Heart left ventricle (tissue), 16 donors: ENCODE data around the gene GALK1. TPM values are rescaled to one million over a fixed set of nuclear protein-coding genes. Genes with fewer than 3 reads are reported as not detected.
"Not testable (repeated sequence)": the region's sequence is repeated elsewhere in the genome, so short reads cannot be mapped to it uniquely, and the experiment has no call there.

Experiments
- ATAC-seq, 4 donors: fragments of 200-7000 bp; cut with Tn5 transposase; one replicate each; pipeline ENCODE4 v1.9.1; 2020 to 2022; ENCODE audit warnings: moderate library complexity in 4 of 4, mild to moderate bottlenecking in 3 of 4, moderate number of reproducible peaks in 1 of 4
- DNase-seq, 5 donors: peaks; one replicate each; pipeline ENCODE4 v3.0.0-alpha.2; 2020
- H3K27ac ChIP-seq, 12 donors: fragments of 200-600 bp; sonication (generic) in 4 of 12; one replicate each; pipeline versions ENCODE4 v1.5.0 to v1.8.0; 2016 to 2022; ENCODE audit warnings: mild to moderate bottlenecking in 2 of 12
- H3K27me3 ChIP-seq, 9 donors: fragments of 200-600 bp; sonication (generic) in 2 of 9; one replicate each; pipeline versions ENCODE4 v1.5.1 to v1.8.0; 2016 to 2022; ENCODE audit warnings: mild to moderate bottlenecking in 3 of 9
- H3K36me3 ChIP-seq, 9 donors: fragments of 200-600 bp; sonication (generic) in 2 of 9; one replicate each; pipeline versions ENCODE4 v1.5.0 to v1.8.0; 2018 to 2022; ENCODE audit warnings: mild to moderate bottlenecking in 2 of 9
- H3K4me1 ChIP-seq, 12 donors: fragments of 200-600 bp; sonication (generic) in 4 of 12; one replicate each; pipeline versions ENCODE4 v1.5.0 to v1.8.0; 2016 to 2022; ENCODE audit warnings: mild to moderate bottlenecking in 3 of 12
- H3K4me3 ChIP-seq, 12 donors: fragments of 200-600 bp; sonication (generic) in 4 of 12; one replicate each; pipeline versions ENCODE4 v1.5.0 to v1.8.0; 2017 to 2022; ENCODE audit warnings: mild to moderate bottlenecking in 9 of 12, moderate library complexity in 4 of 12
- H3K9me3 ChIP-seq, 12 donors: fragments of 200-600 bp; sonication (generic) in 4 of 12; one replicate each; pipeline versions ENCODE4 v1.5.0 to v1.8.0; 2016 to 2022; ENCODE audit warnings: mild to moderate bottlenecking in 1 of 12
- CTCF ChIP-seq, 12 donors: fragments of 200-600 bp; sonication (generic) in 4 of 12; IDR thresholded peaks; one replicate each; pipeline versions ENCODE4 v1.5.0 to v1.8.0; 2018 to 2022; ENCODE audit warnings: antibody characterized with exemption in 12 of 12, mild to moderate bottlenecking in 5 of 12
- POLR2A ChIP-seq, 2 donors: fragments of 450-650 bp; IDR thresholded peaks; one replicate each; pipeline ENCODE4 v1.6.1; 2017; ENCODE audit warnings: antibody characterized with exemption in 2 of 2, mild to moderate bottlenecking in 2 of 2, moderate library complexity in 2 of 2
- WGBS, 4 donors: extraction: QIAGEN DNeasy Blood & Tissue Kit in 2 of 4; methylation state at CpG; one replicate each; pipeline versions ENCODE4 v1.1.5 to v1.1.7; 2013 to 2018; 5-methylcytosine and 5-hydroxymethylcytosine counted together
- intact Hi-C, 10 donors: fragments of 100-400 bp; cut with DNase I; formaldehyde crosslinking; loops; one replicate each; pipeline versions ENCODE4 v1.11.1 to v1.14.2; 2022
- polyA plus RNA-seq, 2 donors: library from polyadenylated mRNA; stranded (reverse); fragments of 200-250 nt; gene quantifications; one replicate each; pipeline ENCODE4 v1.2.3, GENCODE V29; 2013
- total RNA-seq, 9 donors: library from RNA; depleted of rRNA in 2 of 9; stranded (reverse); fragments of >200 nt in 2 of 9; fragmentation: NEBNext Ultra II Directional in 3 of 9; extraction: Animal tissue kit (Norgen Biotek cat#: 25700) in 3 of 9; gene quantifications; one replicate each; pipeline versions ENCODE4 v1.1.0 to v1.2.4, GENCODE V29; 2016 to 2023
- donor health status: ischemic (EF 13 %, LVEDD 7.1; RV severe dilation, severe dysfunction).
- donor health status: healthy with polysubstance abuse.
- donor health status: DM: no; HTN: yes; CAD: no.
- donor health status: DM: no; HTN: no; CAD: no.
- donor health status: ischemic (EF 25% LVEDD 6.9; RV normal size, moderate dysfunction).
- donor health status: ischemic (EF 25% LVEDD 5.7; RV mildly dilated, moderate dysfunction).
- donor health status: healthy.
- donor health status: DM: yes; HTN: yes; CAD: no.
- donor health status: ischemic (EF 35%, LVEDD 5.7; RV mildly dilated, moderate dysfunction).
- donor health status: nonischemic (EF 11% LVEDD 7.7; RV severe dilation, severe dysfunction).
- donor health status: DM: yes; HTN: yes; CAD: no.
- donor health status: PGD.
- donor health status: ischemic (EF 29% LVEDD 5.4; RV normal size, mild dysfunction).
- donor health status: nonischemic (EF 23%, LVEDD 6.1; RV moderate dilation, normal function).

Gene GALK1
- total and polyA plus RNA-seq, 11 donors = 9.6 to 31.2 (median 20.1) TPM

DNA sequence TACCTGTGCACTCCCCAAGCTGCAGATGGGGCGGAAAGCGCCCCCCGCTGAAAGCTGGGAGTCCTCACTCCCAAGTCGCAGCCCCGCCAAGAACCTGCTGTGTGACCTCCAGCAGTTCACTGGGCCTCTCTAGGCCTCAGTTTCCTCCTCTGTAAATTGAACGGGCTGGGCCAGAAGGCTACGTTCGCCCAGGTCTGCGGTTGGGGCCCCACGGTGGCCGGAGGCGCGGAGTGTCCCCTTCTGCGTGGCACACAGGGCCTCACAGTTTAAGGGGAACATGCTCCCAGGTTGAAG, 628 bp downstream of the GALK1 start:
- no peaks in the 10 kb centered on the region for H3K9me3 ChIP-seq
- DNase-seq (no peak), ATAC-seq (no peak)
- peak overlapping the region; percentile 58 to 98 (median 87) for H3K27ac ChIP-seq
- TF ChIP-seq POLR2A (IDR thresholded peaks at IDR 0.05) (no peak), CTCF (IDR thresholded peaks at IDR 0.05) (peak in 1 of 12 donors; percentile 71)
- no peaks in the 10 kb centered on the region for H3K27me3 ChIP-seq
- peaks cover 0 to 13% (median 3%) of the 10 kb centered on the region in 9 donors for H3K36me3 ChIP-seq
- peaks cover 0 to 26% (median 14%) of the 10 kb centered on the region in 12 donors for H3K4me1 ChIP-seq
- intact Hi-C loops = loop anchor here in 3 of 10 donors (1.0 to 10.0 kb wide), 3 partner anchors 60 to 241 kb away; partner anchors contain the start of gene TRIM65 (in 1 of the 3)
- WGBS, 4 donors = 12 to 21% (median 18%) methylated on average over 5 to 14 of the region's 14 CpGs
- H3K4me3 ChIP-seq = peak overlapping the region; percentile 54 to 91 (median 74)

- TF ChIP-seq CTCF (IDR thresholded peaks at IDR 0.05) (no peak), POLR2A (IDR thresholded peaks at IDR 0.05) (no peak)
- Histone ChIP-seq H3K4me3 (peak overlapping the region; percentile 54 to 91 (median 74)), H3K27me3 (no peaks in the 10 kb centered on the region), H3K36me3 (peaks cover 0 to 13% (median 5%) of the 10 kb centered on the region in 9 donors), H3K27ac (peak overlapping the region; percentile 58 to 98 (median 87)), H3K9me3 (no peaks in the 10 kb centered on the region), H3K4me1 (peaks cover 0 to 31% (median 14%) of the 10 kb centered on the region in 12 donors)
- peak in 1 of 4 donors; percentile 1 for ATAC-seq
- intact Hi-C loops = loop anchor here in 3 of 10 donors (1.0 to 10.0 kb wide), 3 partner anchors 61 to 241 kb away; partner anchors contain the start of gene TRIM65 (in 1 of the 3)
- WGBS, 4 donors = 74 to 88% (median 82%) methylated on average over 5 to 16 of the region's 16 CpGs
- peak in 1 of 5 donors; percentile 41 for DNase-seq
These were observed 1.2 kb downstream of the GALK1 start for GRCh38 chr17:75763613-75764416.

DNA sequence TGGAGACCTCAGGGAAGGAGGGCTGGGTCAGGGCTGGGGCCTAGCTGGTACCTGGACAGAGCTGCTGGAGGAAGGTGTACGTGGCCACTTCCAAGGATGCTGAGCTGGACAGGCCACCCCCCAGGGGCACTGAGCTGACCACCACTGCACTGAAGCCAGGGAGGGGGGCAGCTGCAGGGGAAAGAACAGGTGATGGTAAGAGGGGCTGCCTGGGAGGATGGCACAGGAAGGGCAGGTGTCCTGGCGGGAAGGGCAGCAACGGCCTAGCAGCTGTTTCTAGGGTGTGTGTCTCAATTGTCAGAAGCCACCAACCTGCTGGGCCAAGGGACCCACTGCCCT, 1.8 kb downstream of the GALK1 start:
- TF ChIP-seq POLR2A (IDR thresholded peaks at IDR 0.05) = no peak
- no peak for TF ChIP-seq CTCF (IDR thresholded peaks at IDR 0.05)
- Histone ChIP-seq H3K36me3 (peaks cover 0 to 13% (median 9%) of the 10 kb centered on the region in 9 donors), H3K4me3 (no peak overlapping the region), H3K27me3 (no peaks in the 10 kb centered on the region), H3K27ac (no peak overlapping the region), H3K4me1 (peaks cover 0 to 32% (median 14%) of the 10 kb centered on the region in 12 donors), H3K9me3 (no peaks in the 10 kb centered on the region)
- intact Hi-C loops = loop anchor here in 2 of 10 donors (10.0 kb wide), 2 partner anchors 62 to 132 kb away; partner anchors contain the start of gene TRIM65 (in 1 of the 2)
- DNase-seq = peak in 1 of 5 donors; percentile 46
- 92 to 97% (median 94%) methylated on average over 3 of the region's 3 CpGs for WGBS, 4 donors
- ATAC-seq = no peak

GRCh38 chr17:75762513-75763268, 2.3 kb downstream of the GALK1 start:
- TF ChIP-seq CTCF (IDR thresholded peaks at IDR 0.05) = no peak
- no peak for TF ChIP-seq POLR2A (IDR thresholded peaks at IDR 0.05)
- peaks cover 0 to 17% (median 10%) of the 10 kb centered on the region in 9 donors for H3K36me3 ChIP-seq
- no peak overlapping the region for H3K4me3 ChIP-seq
- H3K4me1 ChIP-seq = peaks cover 0 to 32% (median 14%) of the 10 kb centered on the region in 12 donors
- H3K27ac ChIP-seq = no peak overlapping the region
- H3K9me3 ChIP-seq = no peaks in the 10 kb centered on the region
- WGBS, 4 donors = 94 to 97% (median 96%) methylated on average over 20 to 27 of the region's 27 CpGs
- H3K27me3 ChIP-seq = no peaks in the 10 kb centered on the region
- intact Hi-C loops = loop anchor here in 2 of 10 donors (10.0 kb wide), 2 partner anchors 62 to 132 kb away; partner anchors contain the start of gene TRIM65 (in 1 of the 2)
- DNase-seq = peak in 1 of 5 donors; percentile 55
- ATAC-seq = no peak

GRCh38 chr17:75759978-75760640, 4.9 kb downstream of the GALK1 start:
- Histone ChIP-seq H3K27ac (peak overlapping the region in 3 of 12 donors; percentile 15 to 73 (median 39)), H3K36me3 (peaks cover 0 to 26% (median 15%) of the 10 kb centered on the region in 9 donors), H3K4me1 (peaks cover 0 to 27% (median 13%) of the 10 kb centered on the region in 12 donors)
- not testable (repeated sequence) for H3K4me3 ChIP-seq, H3K9me3 ChIP-seq, ATAC-seq, H3K27me3 ChIP-seq
- intact Hi-C loops = loop anchor here in 4 of 10 donors (10.0 kb wide), 3 partner anchors 65 to 335 kb away; partner anchors contain the start of gene TRIM65 (in 1 of the 4)
- DNase-seq = peak in 1 of 5 donors; percentile 8
- 96 to 99% (median 99%) methylated on average over 6 of the region's 6 CpGs for WGBS, 4 donors
